Right ventricle myocardium superior (tissue), 1 donor: ENCODE data around the gene SKAP2. TPM values are rescaled to one million over a fixed set of nuclear protein-coding genes. Genes with fewer than 3 reads are reported as not detected.
A peak's percentile ranks its signal among the peaks of the same experiment; 100 is the strongest.

Experiments
- ATAC-seq: fragments of 200-7000 bp; cut with Tn5 transposase; one replicate; pipeline ENCODE4 v1.9.1; 2020; ENCODE audit warnings: mild to moderate bottlenecking; ENCODE audit not compliant: poor library complexity
- DNase-seq: peaks from one replicate; pipeline ENCODE4 v3.0.0-alpha.2; 2020
- intact Hi-C: fragments of 100-400 bp; cut with DNase I; formaldehyde crosslinking; loops from one replicate; pipeline ENCODE4 v1.11.2; 2022
- total RNA-seq: library from RNA; stranded (reverse); fragmentation: NEBNext Ultra II Directional; extraction: Animal tissue kit (Norgen Biotek cat#: 25700); gene quantifications from one replicate; pipeline ENCODE4 v1.2.1, GENCODE V29; 2021
- donor health status: DM: no; HTN: yes; CAD: no; lungs with severe emphysema.

The SKAP2 gene
- total RNA-seq, 1 donor from 2014 or later, result 5.2 TPM

GRCh38 chr7:26683277-26683676 lies 181.1 kb downstream of the SKAP2 start:
- intact Hi-C loops, result loop anchor here (5.0 kb wide), 1 partner anchor 479 kb away; no protein-coding TSS in a partner anchor
- ATAC-seq (no peak), DNase-seq (no peak)

- ATAC-seq, result no peak
- DNase-seq, result no peak
- intact Hi-C loops, result loop anchor here (5.0 kb wide), 1 partner anchor 480 kb away; no protein-coding TSS in a partner anchor
These were observed 182.5 kb downstream of the SKAP2 start for GRCh38 chr7:26681819-26682418.

GRCh38 chr7:26680587-26680986 lies 183.8 kb downstream of the SKAP2 start:
- intact Hi-C loops, result loop anchor here (5.0 kb wide), 1 partner anchor 482 kb away; no protein-coding TSS in a partner anchor
- DNase-seq (no peak), ATAC-seq (no peak)

- no peak for DNase-seq
- no peak for ATAC-seq
- intact Hi-C loops, result loop anchor here (10.0 kb wide), 1 partner anchor 781 kb away; no protein-coding TSS in a partner anchor
These were observed 189.1 kb downstream of the SKAP2 start for GRCh38 chr7:26675143-26675887.

GRCh38 chr7:26673858-26674257 lies 190.5 kb downstream of the SKAP2 start:
- ATAC-seq (no peak), DNase-seq (no peak)
- intact Hi-C loops, result loop anchor here (10.0 kb wide), 1 partner anchor 779 kb away; no protein-coding TSS in a partner anchor

GRCh38 chr7:26673271-26673670 lies 191.1 kb downstream of the SKAP2 start:
- DNase-seq (no peak), ATAC-seq (no peak)
- intact Hi-C loops, result loop anchor here (10.0 kb wide), 1 partner anchor 778 kb away; no protein-coding TSS in a partner anchor

GRCh38 chr7:26670841-26671240 lies 193.5 kb downstream of the SKAP2 start:
- ATAC-seq (no peak), DNase-seq (no peak)
- intact Hi-C loops, result loop anchor here (10.0 kb wide), 1 partner anchor 776 kb away; no protein-coding TSS in a partner anchor

GRCh38 chr7:26670290-26670689 lies 194.1 kb downstream of the SKAP2 start:
- intact Hi-C loops, result loop anchor here (10.0 kb wide), 1 partner anchor 775 kb away; no protein-coding TSS in a partner anchor
- no peak for ATAC-seq
- no peak for DNase-seq

- DNase-seq (no peak), ATAC-seq (no peak)
- intact Hi-C loops, result no loop called here
These were observed 195.6 kb downstream of the SKAP2 start for GRCh38 chr7:26668821-26669220.

GRCh38 chr7:26667514-26668133 lies 196.8 kb downstream of the SKAP2 start:
- intact Hi-C loops, result loop anchor here (2.0 kb wide), 1 partner anchor 297 kb away; no protein-coding TSS in a partner anchor
- peak; percentile 78 for ATAC-seq
- DNase-seq, result no peak

GRCh38 chr7:26664735-26665416 lies 199.5 kb downstream of the SKAP2 start:
- ATAC-seq (no peak), DNase-seq (no peak)
- intact Hi-C loops, result no loop called here

- intact Hi-C loops, result no loop called here
- ATAC-seq, result no peak
- DNase-seq, result no peak
These were observed 200.1 kb downstream of the SKAP2 start for GRCh38 chr7:26664274-26664673.

GRCh38 chr7:26663874-26664273 lies 200.5 kb downstream of the SKAP2 start:
- no peak for ATAC-seq
- intact Hi-C loops, result no loop called here
- no peak for DNase-seq

- DNase-seq, result no peak
- intact Hi-C loops, result no loop called here
- ATAC-seq, result no peak
These were observed 201.7 kb downstream of the SKAP2 start for GRCh38 chr7:26662646-26663045.

GRCh38 chr7:26659121-26659520 lies 205.3 kb downstream of the SKAP2 start:
- intact Hi-C loops, result no loop called here
- no peak for DNase-seq
- ATAC-seq, result no peak

- ATAC-seq (no peak), DNase-seq (no peak)
- intact Hi-C loops, result no loop called here
These were observed 205.9 kb downstream of the SKAP2 start for GRCh38 chr7:26658389-26659084.

GRCh38 chr7:26657686-26658388 lies 206.6 kb downstream of the SKAP2 start:
- no peak for ATAC-seq
- intact Hi-C loops, result no loop called here

GRCh38 chr7:26657206-26657641 lies 207.2 kb downstream of the SKAP2 start:
- intact Hi-C loops, result no loop called here
- ATAC-seq (no peak), DNase-seq (no peak)

More at GRCh38 chr7:26657686-26658388, 206.6 kb downstream of the SKAP2 start:
- DNase-seq, result no peak
